ENCODE data around the gene ARHGAP26.

- TF ChIP-seq SMC3 (conservative IDR thresholded peaks at IDR 0.05; ENCODE audit: poor library complexity) (no peak), CTCF (IDR thresholded peaks at IDR 0.05; ENCODE audit: poor library complexity, severe bottlenecking) (no peak), REST (IDR thresholded peaks at IDR 0.05; ENCODE audit: borderline replicate concordance) (no peak), RAD21 (conservative IDR thresholded peaks at IDR 0.05) (no peak), EZH2 (IDR thresholded peaks at IDR 0.05; ENCODE audit: borderline replicate concordance, insufficient read depth, low read length, poor library complexity, severe bottlenecking) (no peak), TAF1 (IDR thresholded peaks at IDR 0.05; ENCODE audit: low read depth) (no peak)
Measured at GRCh38 chr5:143268388-143268787, 498.2 kb downstream of the ARHGAP26 start.
